CD4-positive, alpha-beta memory T cell (primary cell): ENCODE results near the gene ARHGAP24. TPM values are rescaled to one million over a fixed set of nuclear protein-coding genes. Genes with fewer than 3 reads are reported as not detected.

ENCODE experiments used
- CTCF ChIA-PET: fragments of 350-600 bp; sonication (Branson Sonifier 250); formaldehyde crosslinking; loops from one replicate; lab custom pipeline; 2021; ENCODE audit warnings: inconsistent platforms; ENCODE audit not compliant: partially characterized antibody; lab: Charles Lee
- POLR2A ChIA-PET: fragments of 350-600 bp; sonication (Branson Sonifier 250); formaldehyde crosslinking; loops from one replicate; lab custom pipeline; 2021; ENCODE audit not compliant: partially characterized antibody; lab: Charles Lee
- DNase-seq, 5 donors: peaks; one replicate each; pipeline versions ENCODE4 v3.0.0 to v3.0.0-alpha.2; 2020 to 2022; ENCODE audit warnings: mixed read lengths in 1 of 5
- H3K27ac ChIP-seq: one replicate; pipeline ENCODE4 v1.7.0; 2013; ENCODE audit warnings: low read depth, low read length
- H3K27me3 ChIP-seq: 2 replicates; pipeline ENCODE4 v1.7.0; 2013; ENCODE audit warnings: mild to moderate bottlenecking, low read length, moderate library complexity; ENCODE audit not compliant: insufficient read depth
- H3K36me3 ChIP-seq: 2 replicates; pipeline ENCODE4 v1.7.0; 2013; ENCODE audit warnings: mild to moderate bottlenecking, low read length, moderate library complexity; ENCODE audit not compliant: insufficient read depth
- H3K4me1 ChIP-seq: 2 replicates; pipeline ENCODE4 v1.7.0; 2013; ENCODE audit warnings: mild to moderate bottlenecking, low read length, moderate library complexity; ENCODE audit not compliant: insufficient read depth
- H3K4me3 ChIP-seq, 2 donors: one replicate each; pipeline ENCODE4 v1.7.0; 2013; ENCODE audit warnings: low read length in 2 of 2, mild to moderate bottlenecking in 1 of 2
- H3K9me3 ChIP-seq, 2 donors: one replicate each; pipeline ENCODE4 v1.7.0; 2013; ENCODE audit warnings: low read length in 2 of 2, control low read depth in 1 of 2; ENCODE audit not compliant: control insufficient read depth in 1 of 2
- H3K27ac Mint-ChIP-seq, 7 donors: one replicate each; pipeline ENCODE4 v1.8.0; 2020 to 2021; ENCODE audit warnings: mixed read lengths in 7 of 7, mild to moderate bottlenecking in 6 of 7, inconsistent platforms in 3 of 7, moderate library complexity in 3 of 7
- H3K27me3 Mint-ChIP-seq, 2 donors: one replicate each; pipeline ENCODE4 v1.8.0; 2020 to 2021; ENCODE audit warnings: mixed read lengths in 2 of 2
- H3K36me3 Mint-ChIP-seq, 2 donors: one replicate each; pipeline ENCODE4 v1.8.0; 2020 to 2021; ENCODE audit warnings: mixed read lengths in 2 of 2, inconsistent platforms in 1 of 2, mild to moderate bottlenecking in 1 of 2
- H3K4me1 Mint-ChIP-seq, 4 donors: one replicate each; pipeline ENCODE4 v1.8.0; 2020 to 2021; ENCODE audit warnings: mixed read lengths in 4 of 4, mild to moderate bottlenecking in 1 of 4
- H3K4me3 Mint-ChIP-seq, 8 donors: one replicate each; pipeline ENCODE4 v1.8.0; 2020 to 2021; ENCODE audit warnings: mixed read lengths in 8 of 8, mild to moderate bottlenecking in 7 of 8, moderate library complexity in 6 of 8, inconsistent platforms in 3 of 8
- H3K9me3 Mint-ChIP-seq, 8 donors: one replicate each; pipeline ENCODE4 v1.8.0; 2020 to 2021; ENCODE audit warnings: mixed read lengths in 8 of 8, mild to moderate bottlenecking in 5 of 8, inconsistent platforms in 3 of 8, moderate library complexity in 1 of 8
- intact Hi-C: fragments of 100-400 bp; cut with micrococcal nuclease; formaldehyde crosslinking; loops from one replicate; pipeline ENCODE4 v1.15.1; 2023
- polyA plus RNA-seq, 2 donors: library from polyadenylated mRNA; unstranded; fragments of 300-500 nt; fragmentation: Illumina TruSeq; gene quantifications; one replicate each; pipeline ENCODE4 v1.2.3, GENCODE V29; 2021
- total RNA-seq, 2 experiments: library from RNA; stranded (reverse); gene quantifications; one replicate each; pipeline ENCODE4 v1.2.3, GENCODE V29; 2021

Gene ARHGAP24
- total and polyA plus RNA-seq, 4 experiments from 2014 or later, result 0.30 TPM; not detected in 3

DNA sequence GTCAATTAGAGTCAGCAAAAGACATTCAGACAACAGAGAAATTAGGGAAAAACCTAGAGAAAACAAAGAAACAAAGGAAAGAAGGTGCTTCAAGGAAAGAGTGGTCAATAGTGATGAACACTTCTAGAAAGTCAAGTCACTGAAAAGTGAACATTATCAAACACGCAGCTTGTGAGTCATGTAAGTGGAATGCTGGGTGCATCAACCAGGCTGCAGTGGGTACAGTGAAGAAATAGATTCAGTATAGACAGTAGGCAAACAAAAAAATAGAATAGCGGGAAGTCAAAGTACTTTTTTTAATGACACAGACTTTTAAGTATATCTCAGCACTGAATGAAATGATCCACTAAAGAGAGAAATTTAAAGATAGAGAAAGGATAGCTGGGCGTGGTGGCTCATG is 245.8 kb downstream of the ARHGAP24 start:
- ChIA-PET POLR2A (no interaction called here), CTCF (no interaction called here)
- peaks cover 0 to 3% (median 2%) of the 10 kb centered on the region in 8 donors for H3K9me3 Mint-ChIP-seq
- DNase-seq, result no peak
- Histone ChIP-seq H3K9me3 (no peaks in the 10 kb centered on the region), H3K27me3 (no peaks in the 10 kb centered on the region), H3K4me3 (no peak overlapping the region), H3K4me1 (no peaks in the 10 kb centered on the region), H3K27ac (no peak overlapping the region), H3K36me3 (no peaks in the 10 kb centered on the region)
- no peaks in the 10 kb centered on the region for H3K36me3 Mint-ChIP-seq
- no peak overlapping the region for H3K27ac Mint-ChIP-seq
- no peaks in the 10 kb centered on the region for H3K4me1 Mint-ChIP-seq
- H3K4me3 Mint-ChIP-seq, result no peak overlapping the region
- intact Hi-C loops, result no loop called here
- no peaks in the 10 kb centered on the region for H3K27me3 Mint-ChIP-seq

DNA sequence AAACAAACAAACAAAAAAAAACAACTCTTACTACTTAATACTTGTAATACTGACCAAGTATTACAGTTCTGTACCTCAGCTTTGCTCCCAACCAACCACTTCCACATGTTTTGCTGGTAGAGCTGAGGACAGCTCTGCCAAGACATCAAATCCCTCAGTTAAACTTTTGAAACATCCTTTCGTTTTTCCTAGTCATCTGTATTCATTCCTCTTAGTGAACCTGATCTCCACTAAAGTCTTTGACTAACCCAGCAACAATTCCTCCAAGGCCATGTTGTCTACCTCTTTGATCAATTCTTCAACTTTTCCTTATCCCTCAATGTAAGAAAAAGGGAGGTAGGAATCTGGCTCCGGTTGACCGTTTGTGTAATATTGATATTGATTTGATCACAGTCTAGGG is 247.5 kb downstream of the ARHGAP24 start:
- no peak overlapping the region for H3K27ac Mint-ChIP-seq
- CTCF ChIA-PET, result no interaction called here
- H3K27me3 Mint-ChIP-seq, result no peaks in the 10 kb centered on the region

DNA sequence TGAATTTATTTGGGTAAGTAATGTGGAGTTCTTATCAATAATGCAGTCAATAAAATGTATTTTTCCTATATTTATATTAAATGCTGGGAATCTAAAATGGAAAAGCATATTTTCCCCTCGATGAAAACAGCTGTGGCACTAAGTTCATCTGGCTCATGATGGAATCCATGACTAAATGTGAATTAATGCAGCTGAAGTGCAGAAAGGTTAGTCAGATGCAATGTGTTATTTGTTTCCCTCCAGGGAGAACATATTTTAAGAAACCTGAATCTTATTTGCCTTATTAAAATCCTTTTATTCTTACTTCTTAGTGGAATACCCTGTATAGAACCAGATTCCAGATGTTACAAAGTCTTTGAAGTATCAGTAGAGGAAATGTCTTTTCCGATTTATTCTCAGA is 247.9 kb downstream of the ARHGAP24 start:
- no peak overlapping the region for H3K4me3 Mint-ChIP-seq
- H3K36me3 ChIP-seq, result no peaks in the 10 kb centered on the region
- no peaks in the 10 kb centered on the region for H3K27me3 Mint-ChIP-seq
- no peaks in the 10 kb centered on the region for H3K4me1 ChIP-seq
- no peaks in the 10 kb centered on the region for H3K4me1 Mint-ChIP-seq
- intact Hi-C loops, result no loop called here
- H3K27ac Mint-ChIP-seq, result no peak overlapping the region
- ChIA-PET POLR2A (no interaction called here), CTCF (no interaction called here)
- DNase-seq, result no peak
- no peaks in the 10 kb centered on the region for H3K36me3 Mint-ChIP-seq
- no peak overlapping the region for H3K27ac ChIP-seq
- H3K4me3 ChIP-seq, result no peak overlapping the region
- peaks cover 0 to 5% (median 2%) of the 10 kb centered on the region in 8 donors for H3K9me3 Mint-ChIP-seq
- no peaks in the 10 kb centered on the region for H3K27me3 ChIP-seq
- H3K9me3 ChIP-seq, result no peaks in the 10 kb centered on the region

More for the DNA sequence above, 247.5 kb downstream of the ARHGAP24 start:
- intact Hi-C loops, result no loop called here
- Mint-ChIP-seq H3K9me3 (peaks cover 0 to 3% (median 2%) of the 10 kb centered on the region in 8 donors), H3K36me3 (no peaks in the 10 kb centered on the region), H3K4me1 (no peaks in the 10 kb centered on the region), H3K4me3 (no peak overlapping the region)
- no peaks in the 10 kb centered on the region for H3K27me3 ChIP-seq
- no peak for DNase-seq
- H3K27ac ChIP-seq, result no peak overlapping the region
- no peaks in the 10 kb centered on the region for H3K9me3 ChIP-seq
- no peaks in the 10 kb centered on the region for H3K4me1 ChIP-seq
- H3K36me3 ChIP-seq, result no peaks in the 10 kb centered on the region
- POLR2A ChIA-PET, result no interaction called here
- H3K4me3 ChIP-seq, result no peak overlapping the region

DNA sequence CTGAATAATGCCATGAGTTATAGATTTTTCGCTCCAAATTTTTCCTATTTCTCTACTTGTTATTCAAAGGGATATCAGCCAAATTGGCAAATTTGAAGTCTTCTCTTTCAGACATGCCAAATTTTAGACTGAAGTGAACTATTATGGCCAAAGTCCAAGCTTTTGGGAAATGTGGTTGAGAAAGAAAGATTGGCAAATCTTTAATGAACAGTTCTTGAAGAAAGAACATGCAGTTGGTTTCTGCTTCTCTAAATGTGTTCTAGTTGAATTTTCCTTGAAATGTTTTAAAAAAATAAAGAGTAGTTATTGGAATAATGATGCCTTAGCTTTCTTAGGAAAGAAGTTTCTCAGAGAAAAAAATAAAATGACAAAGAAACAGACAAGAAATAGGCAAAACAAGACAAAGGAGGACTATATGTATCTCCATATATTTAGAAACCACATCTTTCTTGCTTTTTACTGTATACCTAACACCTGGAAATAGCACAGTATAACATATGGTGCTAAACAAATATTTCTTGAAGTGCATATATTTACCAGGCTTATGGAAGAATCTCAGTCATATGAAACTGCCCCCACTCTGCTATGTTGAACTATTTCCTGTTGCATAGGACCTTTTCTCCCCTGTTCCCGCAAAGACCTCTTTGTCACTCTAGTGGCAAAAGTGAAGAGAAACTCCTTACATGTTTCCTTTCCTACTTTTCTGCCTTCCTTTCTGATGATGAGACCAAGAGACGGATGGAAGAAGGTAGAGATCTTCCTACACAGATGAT is 250.0 kb downstream of the ARHGAP24 start:
- no peaks in the 10 kb centered on the region for H3K36me3 ChIP-seq
- no peaks in the 10 kb centered on the region for H3K4me1 ChIP-seq
- H3K27ac ChIP-seq, result no peak overlapping the region
- no peaks in the 10 kb centered on the region for H3K27me3 ChIP-seq
- H3K4me1 Mint-ChIP-seq, result no peaks in the 10 kb centered on the region
- H3K27me3 Mint-ChIP-seq, result no peaks in the 10 kb centered on the region
- H3K36me3 Mint-ChIP-seq, result no peaks in the 10 kb centered on the region
- peaks cover 0 to 3% (median 0%) of the 10 kb centered on the region in 8 donors for H3K9me3 Mint-ChIP-seq
- ChIA-PET POLR2A (no interaction called here), CTCF (no interaction called here)
- intact Hi-C loops, result no loop called here
- H3K4me3 ChIP-seq, result no peak overlapping the region
- no peak overlapping the region for H3K4me3 Mint-ChIP-seq
- no peaks in the 10 kb centered on the region for H3K9me3 ChIP-seq
- H3K27ac Mint-ChIP-seq, result no peak overlapping the region
- no peak for DNase-seq

- no peak for DNase-seq
- Mint-ChIP-seq H3K4me1 (no peaks in the 10 kb centered on the region), H3K4me3 (no peak overlapping the region), H3K9me3 (peaks cover 0 to 3% (median 0%) of the 10 kb centered on the region in 8 donors), H3K36me3 (no peaks in the 10 kb centered on the region), H3K27ac (no peak overlapping the region), H3K27me3 (no peaks in the 10 kb centered on the region)
- ChIA-PET POLR2A (no interaction called here), CTCF (no interaction called here)
- Histone ChIP-seq H3K27me3 (no peaks in the 10 kb centered on the region), H3K36me3 (no peaks in the 10 kb centered on the region), H3K4me3 (no peak overlapping the region), H3K27ac (no peak overlapping the region), H3K4me1 (no peaks in the 10 kb centered on the region), H3K9me3 (no peaks in the 10 kb centered on the region)
- intact Hi-C loops, result no loop called here
Observed at GRCh38 chr4:85725721-85726170, 250.8 kb downstream of the ARHGAP24 start.

GRCh38 chr4:85726555-85726954 is 251.6 kb downstream of the ARHGAP24 start:
- Mint-ChIP-seq H3K9me3 (peaks cover 0 to 3% (median 0%) of the 10 kb centered on the region in 8 donors), H3K27me3 (no peaks in the 10 kb centered on the region), H3K36me3 (no peaks in the 10 kb centered on the region), H3K4me3 (no peak overlapping the region), H3K4me1 (no peaks in the 10 kb centered on the region), H3K27ac (no peak overlapping the region)
- Histone ChIP-seq H3K9me3 (no peaks in the 10 kb centered on the region), H3K27me3 (no peaks in the 10 kb centered on the region), H3K4me1 (no peaks in the 10 kb centered on the region), H3K36me3 (no peaks in the 10 kb centered on the region), H3K4me3 (no peak overlapping the region), H3K27ac (no peak overlapping the region)
- intact Hi-C loops, result no loop called here
- no peak for DNase-seq
- ChIA-PET CTCF (no interaction called here), POLR2A (no interaction called here)

DNA sequence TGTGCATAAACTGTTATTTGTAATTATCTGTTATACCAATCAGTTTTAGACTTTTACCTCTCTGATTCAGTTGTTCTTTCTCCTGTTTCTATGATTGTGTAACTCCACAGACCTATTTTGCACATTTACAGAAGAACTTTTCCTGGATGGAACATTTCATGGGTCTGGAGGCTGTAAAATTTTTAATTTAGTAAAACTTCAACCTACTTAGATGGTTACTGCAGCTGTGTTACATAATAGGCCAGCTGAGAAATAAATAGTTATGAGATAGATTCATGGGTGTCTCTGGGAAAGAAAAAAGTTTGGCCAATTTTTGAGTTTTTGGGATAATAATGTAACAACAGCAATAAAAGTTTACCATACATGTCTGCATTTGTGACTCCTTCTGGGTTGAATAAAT is 253.5 kb downstream of the ARHGAP24 start:
- intact Hi-C loops, result no loop called here
- no peak for DNase-seq
- H3K9me3 ChIP-seq, result no peaks in the 10 kb centered on the region
- H3K4me1 ChIP-seq, result no peaks in the 10 kb centered on the region
- Mint-ChIP-seq H3K4me1 (no peaks in the 10 kb centered on the region), H3K27me3 (no peaks in the 10 kb centered on the region), H3K4me3 (no peak overlapping the region), H3K36me3 (no peaks in the 10 kb centered on the region), H3K27ac (no peak overlapping the region), H3K9me3 (peaks cover 0 to 3% (median 0%) of the 10 kb centered on the region in 8 donors)
- H3K27me3 ChIP-seq, result no peaks in the 10 kb centered on the region
- no peak overlapping the region for H3K27ac ChIP-seq
- ChIA-PET POLR2A (no interaction called here), CTCF (no interaction called here)
- no peak overlapping the region for H3K4me3 ChIP-seq
- no peaks in the 10 kb centered on the region for H3K36me3 ChIP-seq
